GM18499 (cell line): ENCODE results near the gene RIMBP2.
"Not testable (repeated sequence)": the region's sequence is repeated elsewhere in the genome, so short reads cannot be mapped to it uniquely, and the experiment has no call there.

Experiments
- ATAC-seq: cut with Tn5 transposase; IDR thresholded peaks from one replicate; pipeline ENCODE4 v1.9.1; 2021; ENCODE audit warnings: moderate number of reproducible peaks; ENCODE audit not compliant: insufficient read depth, unreplicated experiment

Gene RIMBP2

GRCh38 chr12:130709151-130709970, 6.7 kb downstream of the RIMBP2 start:
- ATAC-seq = no peak

- no peak for ATAC-seq
These were observed 7.5 kb downstream of the RIMBP2 start for GRCh38 chr12:130708648-130709047.

GRCh38 chr12:130707571-130707891, 8.6 kb downstream of the RIMBP2 start:
- ATAC-seq = no peak

GRCh38 chr12:130706885-130707570, 9.1 kb downstream of the RIMBP2 start:
- ATAC-seq = no peak

- ATAC-seq = no peak
These were observed 9.8 kb downstream of the RIMBP2 start for GRCh38 chr12:130706311-130706710.

- no peak for ATAC-seq
These were observed 10.8 kb downstream of the RIMBP2 start for GRCh38 chr12:130705178-130705822.

GRCh38 chr12:130704606-130705005, 11.5 kb downstream of the RIMBP2 start:
- ATAC-seq = no peak

- no peak for ATAC-seq
These were observed 12.2 kb downstream of the RIMBP2 start for GRCh38 chr12:130703733-130704375.

- no peak for ATAC-seq
These were observed 12.9 kb downstream of the RIMBP2 start for GRCh38 chr12:130702966-130703732.

GRCh38 chr12:130701402-130701744, 14.7 kb downstream of the RIMBP2 start:
- ATAC-seq = no peak

GRCh38 chr12:130700492-130701401, 15.4 kb downstream of the RIMBP2 start:
- no peak for ATAC-seq

- ATAC-seq = no peak
These were observed 18.0 kb downstream of the RIMBP2 start for GRCh38 chr12:130698106-130698505.

GRCh38 chr12:130696379-130697100, 19.6 kb downstream of the RIMBP2 start:
- no peak for ATAC-seq

GRCh38 chr12:130695061-130695460, 21.0 kb downstream of the RIMBP2 start:
- no peak for ATAC-seq

GRCh38 chr12:130689408-130690405, 26.4 kb downstream of the RIMBP2 start:
- ATAC-seq = no peak

- not testable (repeated sequence) for ATAC-seq
These were observed 27.1 kb downstream of the RIMBP2 start for GRCh38 chr12:130688999-130689398.
